GM19043 (cell line): Measurements from ENCODE around the gene JMJD7.

Experiments used
- ATAC-seq: cut with Tn5 transposase; IDR thresholded peaks from one replicate; pipeline ENCODE4 v1.9.1; 2021; ENCODE audit warnings: low read depth; ENCODE audit not compliant: unreplicated experiment

The JMJD7 gene

DNA sequence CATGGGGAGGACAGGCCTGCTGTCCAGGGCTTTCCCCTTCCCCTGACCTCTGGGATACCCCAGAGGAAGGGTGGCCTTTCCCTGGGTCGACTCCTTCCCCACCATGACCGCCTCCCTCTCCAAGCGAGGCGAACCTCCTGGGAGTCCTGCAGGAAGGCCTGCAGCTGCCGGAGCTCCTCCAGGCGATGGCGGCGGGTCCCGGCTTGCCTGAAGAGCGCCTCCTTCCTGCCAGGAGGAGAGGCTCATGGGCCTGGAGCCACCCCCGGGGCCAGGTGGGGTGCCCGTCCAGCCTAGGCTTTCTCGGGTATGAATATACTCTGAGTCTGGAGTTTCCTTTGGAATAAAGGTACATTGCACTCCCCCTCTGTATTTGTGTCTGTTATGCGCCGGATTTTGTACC lies 30.9 kb downstream of the JMJD7 start:
- ATAC-seq: no peak

DNA sequence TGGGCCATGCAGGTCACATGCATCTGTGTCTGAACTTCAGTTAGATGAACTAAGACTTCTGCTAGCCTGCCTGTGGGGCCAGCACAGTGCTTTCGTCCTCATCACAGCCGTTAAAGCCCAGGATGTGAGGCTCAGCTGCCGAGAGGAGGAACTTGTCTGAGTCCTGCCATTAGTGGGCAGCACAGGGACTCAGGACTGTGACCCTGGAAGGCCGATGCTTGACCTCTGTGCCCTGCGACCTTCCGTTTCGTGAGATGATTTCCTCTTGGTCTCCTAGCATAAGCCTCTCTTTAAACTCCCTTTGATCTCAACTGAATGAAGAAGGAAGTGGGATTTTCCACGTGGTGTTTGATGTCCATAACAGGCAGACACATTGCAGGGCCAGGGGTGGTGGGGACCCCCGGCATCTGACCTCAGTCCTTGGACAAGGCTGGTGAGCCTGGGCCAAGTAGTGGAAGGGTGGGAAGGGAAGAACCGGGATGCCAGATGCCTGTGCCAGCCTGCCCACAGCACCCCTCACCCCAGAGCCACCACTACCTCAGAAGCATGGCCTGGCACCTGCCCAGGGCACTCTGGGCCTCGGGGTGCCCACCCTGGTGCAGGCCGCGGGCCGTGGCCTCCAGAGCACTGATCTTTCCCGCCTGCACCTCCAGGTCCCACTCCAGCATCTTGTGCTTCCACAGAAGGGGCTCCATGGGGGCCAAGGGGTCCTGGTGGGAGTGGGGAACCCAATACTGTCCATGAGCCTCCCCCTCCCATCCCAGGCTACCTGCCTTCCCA lies 32.3 kb downstream of the JMJD7 start:
- no peak for ATAC-seq

DNA sequence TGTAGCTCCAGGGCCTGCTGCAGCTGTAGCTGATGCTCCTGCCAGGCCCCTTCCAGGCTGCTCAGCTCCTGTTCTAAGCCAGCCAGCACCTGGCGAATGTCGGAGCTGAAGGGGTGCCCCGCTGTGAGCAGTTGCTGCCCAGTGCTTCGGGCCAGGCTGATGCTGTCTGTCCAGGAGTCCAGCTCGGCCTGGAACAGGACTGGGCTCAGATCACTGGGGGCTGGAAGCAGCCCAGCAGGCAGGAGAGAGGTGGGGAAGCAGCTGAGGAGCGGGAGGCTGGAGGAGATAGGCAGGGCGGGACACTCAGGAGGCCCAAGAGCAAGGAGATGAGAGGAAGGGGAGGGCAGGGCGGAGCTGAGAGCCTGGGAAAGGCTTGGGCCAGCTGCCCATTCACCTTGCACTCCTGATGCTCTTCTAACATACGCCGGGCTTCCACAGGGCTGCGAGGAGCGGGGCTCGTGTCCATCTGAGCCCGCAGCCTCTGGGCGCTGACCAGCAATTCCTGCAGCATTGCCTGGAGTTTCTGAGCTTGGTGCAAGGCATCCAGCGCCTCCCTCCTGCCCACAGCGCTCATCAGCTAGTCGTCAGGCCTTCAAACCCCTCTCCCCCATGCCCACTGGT lies 34.0 kb downstream of the JMJD7 start:
- no peak for ATAC-seq

DNA sequence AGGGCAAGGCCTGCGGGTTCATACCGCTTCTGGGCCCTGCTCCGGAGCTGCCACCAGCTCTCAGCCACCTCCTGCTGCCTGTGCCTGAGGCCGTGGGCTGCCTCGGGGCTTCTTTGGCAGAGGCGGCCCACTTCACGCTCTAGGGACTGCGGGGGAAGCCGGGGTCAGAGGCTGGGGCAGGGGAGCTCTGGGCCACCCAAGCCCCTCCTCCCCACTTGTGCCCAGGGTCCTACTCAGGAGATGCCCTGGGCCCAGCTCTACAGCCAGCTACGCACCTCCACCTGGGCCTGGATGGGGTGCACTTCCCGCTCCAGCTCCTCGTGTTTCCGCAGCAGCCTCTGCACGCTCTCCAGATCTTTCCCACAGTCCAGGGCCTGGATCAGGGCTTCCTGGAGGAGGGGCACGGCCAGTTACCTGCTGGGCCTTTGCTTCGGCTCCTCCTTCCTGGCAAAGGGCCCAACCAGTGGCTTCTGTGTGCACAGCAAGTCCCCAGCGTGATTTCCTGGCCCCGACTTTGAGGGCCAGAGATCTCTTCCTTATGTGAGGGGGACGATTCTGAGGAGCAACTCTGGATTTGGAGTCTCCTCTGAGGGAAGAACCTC lies 34.7 kb downstream of the JMJD7 start:
- ATAC-seq: no peak

DNA sequence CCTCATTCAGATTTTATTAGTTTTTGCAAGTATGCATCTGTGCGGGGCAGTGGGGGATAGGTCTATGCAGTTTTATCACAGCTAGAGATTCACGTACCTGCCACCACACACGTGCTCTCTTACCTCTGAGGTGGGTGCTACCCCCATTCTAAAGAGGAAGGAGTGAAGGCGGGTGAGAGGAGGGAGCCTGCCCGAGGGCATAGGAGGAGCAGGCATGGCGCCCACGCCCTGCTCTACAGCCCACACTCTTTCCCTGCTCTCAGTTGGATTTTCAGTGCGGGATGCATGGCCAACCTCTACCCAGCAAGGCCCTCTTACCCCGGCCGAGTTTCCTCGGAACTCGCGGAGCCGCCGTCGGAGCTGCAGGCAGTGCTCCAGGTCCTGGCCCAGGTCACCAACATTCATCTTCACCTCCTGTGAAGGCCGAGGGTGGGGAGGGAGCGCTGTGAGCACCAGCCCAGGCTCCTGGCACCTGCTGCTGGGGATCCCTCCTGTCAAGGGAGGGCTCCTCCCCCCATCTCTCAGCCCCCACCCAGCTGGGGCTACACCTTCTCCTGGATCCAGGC lies 37.7 kb downstream of the JMJD7 start:
- ATAC-seq: no peak

DNA sequence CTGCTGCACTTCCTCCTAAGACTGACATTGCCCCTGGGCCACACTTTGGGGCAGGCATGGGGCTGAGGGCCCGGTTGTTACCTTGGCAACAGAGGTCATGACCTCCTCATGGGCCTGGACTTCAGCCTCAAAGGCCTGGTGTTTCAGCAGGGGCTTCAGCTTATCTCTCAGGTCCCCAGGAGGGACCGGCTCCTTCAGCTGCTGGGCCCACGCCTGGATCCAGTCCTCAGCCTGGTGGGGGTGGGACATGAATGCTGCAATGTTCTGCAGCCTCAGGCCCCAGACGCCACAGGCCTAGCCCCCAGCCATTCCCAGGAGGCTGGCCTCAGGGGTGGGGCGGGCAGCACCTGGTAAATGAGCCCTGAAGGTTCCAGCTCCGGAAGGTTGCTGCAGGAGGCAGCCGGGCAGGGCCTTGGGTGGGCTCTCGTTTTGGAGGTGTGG lies 38.4 kb downstream of the JMJD7 start:
- ATAC-seq: no peak

DNA sequence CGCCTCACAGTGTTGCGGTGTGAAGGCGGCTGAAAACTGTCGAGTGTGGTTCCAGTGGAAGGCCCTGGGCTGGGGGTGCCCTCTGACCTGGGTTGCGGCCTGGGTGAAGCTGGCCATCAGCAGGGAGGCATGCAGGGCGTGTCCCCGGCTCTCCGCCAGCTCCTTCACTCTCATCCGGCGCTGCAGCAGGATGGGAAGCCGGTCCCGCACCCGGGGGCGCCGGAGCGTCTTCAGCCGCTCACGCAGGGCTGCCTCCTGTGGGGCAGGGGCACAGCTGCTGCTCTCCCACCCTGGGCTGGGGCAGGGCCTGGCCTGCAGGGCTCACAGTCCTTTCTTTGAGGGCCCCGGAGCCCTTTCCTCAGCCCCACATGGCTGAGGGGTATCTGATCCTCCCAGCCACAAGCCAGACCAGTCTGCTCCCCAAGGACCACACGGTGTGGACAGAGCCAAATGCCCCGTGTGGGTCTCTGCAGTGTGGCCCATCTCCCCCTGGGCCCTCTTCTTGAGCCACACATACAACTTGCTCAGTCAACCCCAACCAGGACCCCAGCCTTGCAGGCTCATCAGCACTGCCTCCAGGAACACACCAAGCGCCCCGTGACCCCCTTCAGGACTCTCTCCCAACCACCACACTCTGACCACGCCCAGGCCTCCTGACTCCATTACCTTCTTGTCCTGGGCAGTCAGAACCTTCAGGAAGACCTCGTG lies 39.1 kb downstream of the JMJD7 start:
- ATAC-seq: no peak

DNA sequence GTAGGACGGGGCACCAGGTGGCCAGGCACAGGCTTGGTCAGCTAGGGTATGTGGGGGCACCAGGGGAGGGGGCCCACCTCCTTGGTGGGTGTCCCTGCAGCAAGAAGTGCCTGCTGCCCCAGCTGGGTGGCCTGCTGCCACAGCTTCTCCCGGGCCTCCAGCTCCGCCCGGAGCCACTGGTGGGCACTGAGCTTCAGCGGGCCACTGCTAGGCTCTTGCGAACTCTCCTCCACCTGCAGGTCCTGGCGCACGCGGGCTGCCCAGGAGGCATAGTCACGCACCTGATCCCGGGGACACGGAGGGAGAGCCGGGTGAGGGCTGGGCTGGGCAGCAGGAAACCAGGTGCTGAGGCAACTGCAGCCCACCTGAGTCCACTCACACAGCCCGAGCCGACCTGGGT lies 40.4 kb downstream of the JMJD7 start:
- ATAC-seq: no peak

DNA sequence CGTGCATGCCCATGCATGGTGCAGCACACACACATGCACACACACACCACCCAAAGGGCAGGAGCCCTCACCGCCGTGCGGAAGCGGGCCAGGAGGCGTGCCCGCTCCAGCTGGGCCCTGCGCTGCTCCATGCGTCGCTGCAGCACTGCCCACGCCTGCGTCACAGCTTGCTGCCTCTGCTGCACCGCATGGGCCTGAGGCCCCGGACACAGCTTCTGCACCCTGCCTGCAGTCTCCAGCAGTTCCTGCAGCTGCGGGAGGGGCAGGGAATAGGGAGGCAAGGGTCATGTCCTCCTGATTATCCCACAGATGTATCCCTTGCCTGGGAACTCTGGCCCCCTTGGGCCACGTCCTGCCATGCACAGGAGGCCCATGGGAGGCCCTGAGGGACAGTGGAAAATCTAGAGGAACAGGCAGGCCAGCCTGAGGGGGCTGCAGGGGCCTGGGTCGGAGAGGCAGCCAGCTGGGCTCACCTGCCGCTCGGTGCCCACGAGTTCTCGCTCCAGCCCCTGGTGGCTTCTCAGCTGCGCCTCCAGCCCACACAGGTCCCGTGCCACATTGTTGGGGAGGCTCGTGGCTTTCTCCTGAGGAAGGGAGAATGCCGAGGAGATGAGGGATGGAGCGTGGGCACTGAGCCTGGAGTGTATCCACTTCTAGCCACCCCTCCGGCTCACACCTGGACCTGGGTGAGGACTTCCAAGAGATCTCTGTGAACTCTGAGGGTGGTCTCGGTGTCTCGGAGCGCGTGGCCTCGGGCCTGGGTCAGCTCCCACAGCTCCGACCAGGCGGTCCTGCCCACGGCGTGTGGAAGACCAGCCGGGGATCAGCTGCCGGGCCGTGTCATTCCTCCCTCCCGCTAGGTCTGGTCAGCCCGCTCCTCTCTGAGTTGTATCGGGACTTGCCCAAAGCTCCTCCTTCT lies 42.1 kb downstream of the JMJD7 start:
- ATAC-seq: no peak

DNA sequence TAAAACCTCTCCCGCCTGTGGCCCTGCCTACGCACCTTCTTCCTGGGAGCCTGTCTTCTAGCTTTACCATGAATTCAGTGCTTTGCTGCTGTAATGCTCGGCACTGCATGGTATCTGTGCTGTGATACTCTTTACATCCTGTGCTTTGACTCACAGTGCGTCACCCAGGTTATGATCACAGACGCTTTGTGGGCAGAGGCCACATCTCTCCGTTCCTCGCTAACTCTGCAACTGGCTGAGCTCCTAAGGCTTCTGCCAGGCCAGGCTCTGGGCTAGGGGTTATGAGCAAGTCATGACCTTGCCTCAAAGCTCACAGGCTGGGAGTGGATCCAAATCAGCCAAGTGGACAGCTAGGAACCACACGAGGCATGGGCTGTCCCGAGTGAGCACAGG lies 42.8 kb downstream of the JMJD7 start:
- ATAC-seq: no peak

DNA sequence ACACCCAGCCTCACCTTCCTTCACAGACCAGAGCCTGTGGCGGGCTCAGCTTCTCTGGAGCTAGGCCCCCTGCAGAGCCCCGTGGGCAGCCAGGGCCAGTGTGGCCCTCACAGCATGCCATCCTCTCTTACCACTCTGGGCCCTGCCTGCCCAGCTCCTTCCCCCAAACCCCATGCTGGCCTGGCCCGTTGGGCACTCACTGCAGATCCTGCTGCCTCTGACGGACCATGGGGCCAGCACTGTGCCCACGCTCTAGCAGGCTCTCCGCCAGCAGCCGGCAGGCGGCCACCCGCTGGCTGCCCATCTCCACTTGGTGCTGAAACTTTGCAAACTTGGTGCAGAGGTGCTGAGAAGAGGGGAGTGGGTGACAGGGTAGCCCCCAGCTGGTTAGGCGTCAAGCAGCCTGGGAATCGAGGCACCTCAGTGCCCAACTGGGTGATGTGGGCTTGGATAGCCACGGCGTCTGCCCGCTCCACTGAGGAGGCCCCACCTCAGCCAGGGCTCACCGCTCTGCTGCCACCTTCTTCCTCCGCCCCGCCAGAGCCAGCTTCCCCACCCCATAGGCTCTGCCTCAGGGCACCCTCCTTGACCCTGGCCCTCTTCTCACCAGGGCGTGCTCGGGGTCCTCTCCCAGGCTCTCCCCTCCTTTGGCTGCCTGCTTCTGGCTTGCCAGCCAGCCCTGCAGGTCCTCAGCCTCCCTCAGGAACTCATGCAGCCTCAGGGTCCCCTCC lies 43.4 kb downstream of the JMJD7 start:
- ATAC-seq: no peak

DNA sequence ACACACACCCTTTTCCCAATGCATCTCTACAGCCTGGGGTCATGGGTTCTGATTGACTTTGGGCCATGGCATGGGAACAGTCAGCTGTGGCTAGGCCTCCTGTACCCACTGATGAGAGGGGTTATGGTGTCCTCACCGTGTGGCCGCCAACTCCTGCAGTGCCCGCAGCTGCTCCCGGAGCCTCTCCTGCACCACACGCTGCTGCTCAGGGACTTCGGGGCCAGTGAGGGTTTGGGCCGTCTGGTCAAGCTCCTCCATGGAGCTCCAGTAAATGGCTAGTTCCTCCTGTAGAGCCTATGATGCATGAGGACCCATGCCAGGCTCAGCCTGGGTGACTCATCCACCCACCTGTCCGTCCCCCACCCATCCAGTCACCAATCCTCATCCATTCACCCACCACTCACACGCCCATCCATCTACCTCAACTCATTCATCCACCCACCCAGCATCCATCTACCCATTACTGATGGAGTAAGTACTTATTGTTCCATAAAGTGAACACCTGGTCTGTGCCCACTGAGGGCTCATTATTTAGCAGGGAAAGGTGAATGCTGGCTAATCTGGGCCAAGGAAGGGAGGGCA lies 44.4 kb downstream of the JMJD7 start:
- no peak for ATAC-seq

DNA sequence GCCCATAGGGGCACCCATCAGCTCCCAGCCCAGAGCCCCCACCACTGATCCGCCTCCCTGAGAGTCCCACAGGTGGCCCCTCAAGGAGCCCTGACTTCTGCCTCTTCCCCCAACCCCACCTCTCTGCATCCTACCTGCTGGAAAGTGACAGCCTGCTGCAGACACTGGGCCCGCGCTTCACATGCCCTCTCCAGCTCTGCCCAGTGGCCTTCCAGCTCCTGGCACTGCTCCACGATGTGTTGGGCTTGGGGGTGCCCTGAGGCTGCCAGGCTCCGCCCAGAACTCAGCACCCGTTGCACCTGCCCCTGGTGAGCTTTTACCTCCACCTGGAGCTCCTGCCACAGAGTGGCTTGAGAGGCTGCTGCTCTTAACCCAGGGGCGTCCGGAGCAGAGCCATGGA lies 45.8 kb downstream of the JMJD7 start:
- no peak for ATAC-seq

DNA sequence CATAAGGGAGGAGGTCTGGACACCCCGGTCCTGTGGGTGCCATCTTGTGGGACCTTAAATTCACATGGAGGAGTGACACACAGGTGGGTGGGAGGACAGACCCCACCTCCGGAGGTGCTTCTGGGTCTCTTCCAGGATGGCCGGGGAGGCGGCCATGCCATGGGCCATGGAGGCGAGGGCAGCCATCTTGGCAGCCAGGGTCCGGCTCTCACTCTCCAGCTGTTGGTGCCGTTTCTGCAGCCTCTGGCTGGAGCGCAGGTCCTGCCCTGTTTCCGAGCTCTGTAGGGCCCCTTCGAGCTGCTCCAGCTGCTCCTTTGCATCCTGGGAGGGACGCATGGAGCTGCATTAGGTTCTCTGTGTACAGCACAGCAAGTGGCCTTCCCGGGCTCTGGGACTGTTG lies 46.8 kb downstream of the JMJD7 start:
- no peak for ATAC-seq

DNA sequence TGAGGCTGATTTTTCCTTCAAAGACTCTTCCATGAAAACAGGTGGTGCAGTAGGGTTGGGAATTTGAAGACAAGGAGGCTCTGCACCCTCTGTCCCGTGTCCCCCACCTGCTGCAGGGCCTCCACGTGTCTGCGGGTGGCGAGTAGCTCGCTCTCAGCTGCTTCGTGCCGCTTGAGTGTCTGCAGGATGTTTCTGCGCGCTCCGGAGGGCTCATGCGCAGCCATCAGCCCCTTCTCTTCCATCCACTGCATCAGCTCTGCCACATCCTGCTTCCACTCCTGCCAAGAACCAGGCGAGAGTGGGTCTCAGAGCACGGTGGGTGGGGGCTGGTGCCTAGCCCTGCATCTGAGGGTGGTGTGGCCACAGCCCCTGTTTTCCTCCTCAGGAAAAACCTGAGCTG lies 48.1 kb downstream of the JMJD7 start:
- no peak for ATAC-seq

DNA sequence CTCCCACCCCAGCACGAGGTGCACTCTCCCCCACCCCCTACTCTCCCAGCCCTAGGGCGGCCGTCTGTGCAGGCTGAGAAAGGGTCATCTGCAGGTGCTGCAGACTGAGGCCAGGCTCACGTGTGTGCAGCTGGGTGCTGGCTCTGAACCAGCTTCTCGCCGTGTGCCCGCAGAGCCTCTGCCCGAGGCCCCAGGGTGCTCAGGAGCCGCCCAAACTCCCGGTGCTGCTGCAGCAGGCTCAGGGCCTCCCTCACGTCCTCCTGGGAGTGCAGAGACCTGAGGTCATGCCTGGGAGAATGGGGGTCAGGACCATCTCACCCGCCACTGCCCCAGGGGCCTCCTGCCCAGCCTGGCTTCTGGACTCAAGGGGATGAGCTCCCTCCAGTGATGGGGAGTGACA lies 48.8 kb downstream of the JMJD7 start:
- ATAC-seq: no peak

DNA sequence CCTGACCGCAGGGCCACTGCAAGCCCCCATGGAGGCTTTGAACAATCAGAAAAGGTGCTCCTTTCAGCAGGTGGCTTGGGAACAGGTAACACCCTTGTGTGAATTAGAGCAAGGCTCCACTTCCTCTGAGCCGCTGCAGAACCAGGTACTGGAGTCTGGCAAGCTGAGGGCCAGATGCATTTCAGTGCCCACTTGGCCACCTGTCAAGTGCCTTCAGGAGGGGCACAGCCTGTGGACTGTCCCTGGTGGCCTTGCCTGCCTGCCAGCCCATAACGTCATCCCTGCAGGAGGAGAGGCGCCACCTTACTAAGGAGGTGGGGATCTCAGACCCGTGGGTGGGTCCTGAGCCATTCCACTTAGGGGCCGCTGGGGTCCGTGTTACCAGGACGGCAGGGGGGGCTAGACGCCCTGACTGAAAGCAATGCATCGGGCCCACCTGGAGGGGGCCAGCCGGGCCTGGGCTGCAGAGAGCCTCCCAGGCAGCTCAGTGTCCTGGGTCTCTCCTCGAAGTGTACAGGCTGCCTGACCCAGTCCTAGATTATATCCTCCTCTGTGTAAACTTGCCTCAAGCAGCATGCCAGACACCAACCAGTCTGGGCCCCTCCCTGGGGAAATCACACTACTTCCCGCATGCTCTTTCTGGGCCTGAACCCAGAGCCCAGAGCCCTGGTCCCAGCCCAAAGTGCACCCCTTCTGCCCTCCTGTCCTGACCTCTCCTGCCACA lies 49.9 kb downstream of the JMJD7 start:
- ATAC-seq: no peak

DNA sequence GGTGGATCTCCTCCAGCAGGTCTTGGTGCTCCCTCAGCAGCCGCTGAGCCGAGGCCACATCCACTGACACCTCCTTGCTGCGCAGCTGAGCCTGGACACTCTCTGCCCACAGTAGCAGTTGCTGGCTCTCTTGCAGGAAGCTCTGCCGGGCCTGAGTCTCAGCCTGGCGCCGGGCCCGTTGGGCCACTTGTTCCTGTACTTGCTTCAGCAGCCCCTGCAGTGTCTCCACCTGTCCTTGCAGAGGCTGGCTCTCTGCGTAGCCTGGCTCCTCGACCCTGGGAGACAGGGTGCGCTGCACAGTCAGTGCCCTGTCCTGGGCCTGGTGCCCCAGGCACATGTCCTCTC lies 50.4 kb downstream of the JMJD7 start:
- ATAC-seq: no peak
